Fibroblast of lung (primary cell): ENCODE results near the gene CEP63.

Experiments
- CTCF ChIP-seq, 2 donors: IDR thresholded peaks in 1 of 2; conservative IDR thresholded peaks in 1 of 2; 1 replicate in 1 of 2; 2 replicates in 1 of 2; pipeline ENCODE4 v1.5.1; 2011 to 2012; ENCODE audit warnings: low read length in 2 of 2, control low read depth in 1 of 2, inconsistent platforms in 1 of 2, low read depth in 1 of 2, mild to moderate bottlenecking in 1 of 2
- EZH2 ChIP-seq: IDR thresholded peaks from 2 replicates; pipeline ENCODE4 v1.5.1; 2012; ENCODE audit warnings: low read length, control low read depth, mild to moderate bottlenecking; ENCODE audit errors: missing control alignments

GRCh38 chr3:134614955-134615354 lies 129.1 kb downstream of the CEP63 start:
- TF ChIP-seq CTCF (conservative IDR thresholded peaks at IDR 0.05 in 1 of 2, IDR thresholded peaks at IDR 0.05 in 1 of 2; ENCODE audit: low read depth in 1 of 2, low read length in 2 of 2): no peak
- no peak for TF ChIP-seq EZH2
